Vagina (tissue), 2 donors: ENCODE results near the gene HOXB3.

ENCODE experiments used
- CTCF ChIP-seq, 3 experiments: fragments of 450-650 bp in 2 of 3; fragments of 200-600 bp in 1 of 3; sonication (generic) in 1 of 3; IDR thresholded peaks; one replicate each; pipeline ENCODE4 v1.5.1; 2017 to 2019; ENCODE audit warnings: antibody characterized with exemption in 3 of 3, mild to moderate bottlenecking in 2 of 3, moderate library complexity in 2 of 3
- POLR2A ChIP-seq, 2 donors: fragments of 450-650 bp; IDR thresholded peaks; one replicate each; pipeline ENCODE4 v1.6.1; 2017; ENCODE audit warnings: antibody characterized with exemption in 2 of 2, mild to moderate bottlenecking in 2 of 2, moderate library complexity in 2 of 2

- TF ChIP-seq CTCF (IDR thresholded peaks at IDR 0.05) (no peak), POLR2A (IDR thresholded peaks at IDR 0.05) (no peak)
Observed at GRCh38 chr17:48613862-48614694, 24.0 kb upstream of the HOXB3 start.
